Keratinocyte (primary cell): ENCODE results near the gene RRAS. TPM values are rescaled to one million over a fixed set of nuclear protein-coding genes. Genes with fewer than 3 reads are reported as not detected.
A peak's percentile ranks its signal among the peaks of the same experiment; 100 is the strongest.

Experiments used
- DNase-seq: peaks from one replicate; pipeline ENCODE4 v3.0.0-alpha.2; 2011; ENCODE audit warnings: low read depth, missing footprints, low spot score
- FAIRE-seq: peaks from 2 replicates; lab custom pipeline; 2011; peaks lifted over from hg19 to GRCh38; lab: Jason Lieb, UNC
- H2AFZ ChIP-seq: 2 replicates; pipeline ENCODE4 v1.6.0; 2012; ENCODE audit warnings: low read length, control low read depth, inconsistent platforms; ENCODE audit not compliant: control insufficient read depth
- H3K27ac ChIP-seq: 2 replicates; pipeline ENCODE4 v1.5.1; 2011; ENCODE audit warnings: low read length; ENCODE audit not compliant: control insufficient read depth, insufficient read depth
- H3K27me3 ChIP-seq: 3 replicates; pipeline ENCODE4 v1.6.0; 2011; ENCODE audit warnings: low read length; ENCODE audit not compliant: control insufficient read depth, insufficient read depth; ENCODE audit errors: extremely low read depth
- H3K36me3 ChIP-seq, 2 experiments: 2 replicates in 1 of 2; 3 replicates in 1 of 2; pipeline ENCODE4 v1.5.1; 2011; ENCODE audit warnings: low read length in 2 of 2, mild to moderate bottlenecking in 1 of 2; ENCODE audit not compliant: control insufficient read depth in 2 of 2, insufficient read depth in 2 of 2; ENCODE audit errors: extremely low read depth in 1 of 2
- H3K4me1 ChIP-seq: 3 replicates; pipeline ENCODE4 v1.5.1; 2011; ENCODE audit warnings: low read length; ENCODE audit not compliant: control insufficient read depth, insufficient read depth; ENCODE audit errors: extremely low read depth
- H3K4me2 ChIP-seq: 3 replicates; pipeline ENCODE4 v1.6.0; 2011; ENCODE audit warnings: low read depth, low read length; ENCODE audit not compliant: control insufficient read depth, insufficient read depth; ENCODE audit errors: extremely low read depth
- H3K4me3 ChIP-seq, 3 experiments: fragments of 200-600 bp in 1 of 3; sonication (generic) in 1 of 3; 2 replicates in 2 of 3; 3 replicates in 1 of 3; pipeline ENCODE4 v1.5.1; 2011 to 2016; ENCODE audit warnings: low read length in 3 of 3, mild to moderate bottlenecking in 3 of 3, control low read depth in 2 of 3, inconsistent platforms in 1 of 3, low read depth in 1 of 3, mixed read lengths in 1 of 3, mixed run types in 1 of 3, moderate library complexity in 1 of 3; ENCODE audit not compliant: control insufficient read depth in 2 of 3, insufficient read depth in 2 of 3; ENCODE audit errors: extremely low read depth in 1 of 3
- H3K79me2 ChIP-seq: 2 replicates; pipeline ENCODE4 v1.6.0; 2012; ENCODE audit warnings: low read length; ENCODE audit not compliant: control insufficient read depth, insufficient read depth
- H3K9ac ChIP-seq: 3 replicates; pipeline ENCODE4 v1.6.0; 2011; ENCODE audit warnings: low read length; ENCODE audit not compliant: control insufficient read depth, insufficient read depth; ENCODE audit errors: extremely low read depth
- H3K9me1 ChIP-seq: 3 replicates; pipeline ENCODE4 v1.6.0; 2011; ENCODE audit warnings: low read length; ENCODE audit not compliant: control insufficient read depth, insufficient read depth; ENCODE audit errors: extremely low read depth
- H3K9me3 ChIP-seq: 2 replicates; pipeline ENCODE4 v1.5.1; 2012; ENCODE audit warnings: low read depth, low read length; ENCODE audit not compliant: control insufficient read depth
- H4K20me1 ChIP-seq: 3 replicates; pipeline ENCODE4 v1.6.0; 2011; ENCODE audit warnings: low read length; ENCODE audit not compliant: control insufficient read depth, insufficient read depth; ENCODE audit errors: extremely low read depth
- EZH2 ChIP-seq: IDR thresholded peaks from one replicate; pipeline ENCODE4 v1.6.1; 2012; ENCODE audit warnings: inconsistent platforms, mild to moderate bottlenecking, low read length, moderate library complexity
- dilution Hi-C: fragments of 300-500 bp; cut with MboI; formaldehyde crosslinking; loops from one replicate; pipeline ENCODE4 v1.7.0; 2020; ENCODE audit warnings: low sequenced_read_pairs; ENCODE audit not compliant: extremely low pct_ligation_motif_present
- polyA minus RNA-seq, 3 experiments: library from RNA; depleted of rRNA, polyadenylated mRNA; stranded (reverse); fragments of >200 nt; gene quantifications; 1 replicate in 1 of 3; 2 replicates in 1 of 3; 3 replicates in 1 of 3; pipeline ENCODE4 v1.2.3, GENCODE V29; 2011
- polyA plus RNA-seq, 5 experiments: library from polyadenylated mRNA; depleted of rRNA in 3 of 5; stranded (reverse) in 3 of 5; stranded (forward) in 1 of 5; unstranded in 1 of 5; fragments of >200 nt; gene quantifications; 1 replicate in 1 of 5; 2 replicates in 3 of 5; 3 replicates in 1 of 5; pipeline versions ENCODE4 v1.2.1 to v1.2.3, GENCODE V29; 2011 to 2012; ENCODE audit warnings: missing spikeins in 2 of 5, low read depth in 1 of 5, low replicate concordance in 1 of 5
- TF ChIP-seq, protein P1 (sequence below), 3 experiments: IDR thresholded peaks in 1 of 3; conservative IDR thresholded peaks in 1 of 3; optimal IDR thresholded peaks in 1 of 3; 2 replicates in 2 of 3; 3 replicates in 1 of 3; pipeline versions ENCODE3 to v1.5.1; 2011; ENCODE audit warnings: low read length in 3 of 3, mild to moderate bottlenecking in 3 of 3, moderate library complexity in 2 of 3, control low read depth in 1 of 3, inconsistent platforms in 1 of 3; ENCODE audit not compliant: insufficient read depth in 2 of 3; ENCODE audit errors: extremely low read depth in 1 of 3

The RRAS gene
- polyA plus RNA-seq (98.1 to 184 TPM (median 154 TPM) in 3 replicates), polyA minus RNA-seq (51.3 to 172 TPM (median 95.8 TPM) in 3 replicates)
- 25.4 TPM for polyA plus RNA-seq (2011; ENCODE audit: low read depth)
- 133 and 285 TPM in 2 replicates for polyA plus RNA-seq (2011; cell fraction: cytosol; rRNA removed)
- 68.6 and 95.3 TPM in 2 replicates for polyA plus RNA-seq (2011; cell fraction: nucleus; rRNA removed)
- 135 and 186 TPM in 2 replicates for polyA plus RNA-seq (2012; ENCODE audit: low replicate concordance)
- 143 TPM for polyA minus RNA-seq (2011; cell fraction: cytosol; rRNA and poly(A)+ RNA removed)
- 29.2 and 30.2 TPM in 2 replicates for polyA minus RNA-seq (2011; cell fraction: nucleus; rRNA and poly(A)+ RNA removed)

DNA sequence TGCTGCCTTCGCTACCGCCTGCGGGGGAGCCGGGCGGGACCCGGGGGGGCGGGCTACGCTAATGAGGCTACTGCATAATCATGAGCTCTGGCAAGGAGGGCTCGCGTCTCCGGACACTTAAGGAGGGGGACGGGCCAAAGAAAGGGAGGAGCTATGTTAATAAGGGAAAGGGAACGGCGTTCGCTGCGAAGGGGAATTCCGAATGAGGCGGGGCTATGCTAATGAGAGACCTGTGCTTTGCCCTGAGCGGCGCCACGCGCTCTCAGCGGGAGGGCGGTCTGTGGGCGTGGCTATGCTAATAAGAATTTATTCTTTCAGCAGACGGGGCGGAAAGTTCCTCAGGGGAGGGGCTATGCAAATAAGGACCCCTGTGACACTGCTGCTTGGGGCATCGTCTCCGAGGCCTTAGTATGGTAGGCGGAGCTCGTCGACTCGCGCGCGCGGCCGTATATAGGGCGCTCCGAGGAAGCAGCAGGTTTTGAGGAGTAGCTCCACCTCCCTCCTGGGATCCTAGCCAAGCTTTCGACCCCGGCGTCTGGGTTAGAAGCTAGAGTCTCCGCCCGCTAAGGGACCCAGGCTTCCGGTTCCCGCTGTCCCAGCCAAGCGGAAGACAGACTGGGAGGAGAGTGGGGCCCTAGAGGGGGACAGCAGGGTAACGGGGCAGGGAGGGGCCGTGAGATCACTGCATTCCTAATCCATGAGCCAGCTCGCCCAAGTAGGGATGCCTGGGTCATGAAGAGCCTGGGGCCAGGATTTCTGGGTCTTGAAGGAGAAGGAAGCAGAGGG lies at the start of gene RRAS:
TSS of gene RRAS (minus strand) at position 31 of the 786 bp plus-strand sequence. CDS start 45 bp downstream, outside the sequence.
- H3K9ac ChIP-seq = peak within 1 kb of the TSS; percentile 100
- H3K27me3 ChIP-seq = no peaks in the 10 kb centered on the region
- peak; percentile 99 for DNase-seq
- peak; percentile 74 for FAIRE-seq
- peaks cover 12% of the 10 kb centered on the region in 2 experiments for H3K36me3 ChIP-seq
- TF ChIP-seq EZH2 = no peak
- TF ChIP-seq, protein P1, sequence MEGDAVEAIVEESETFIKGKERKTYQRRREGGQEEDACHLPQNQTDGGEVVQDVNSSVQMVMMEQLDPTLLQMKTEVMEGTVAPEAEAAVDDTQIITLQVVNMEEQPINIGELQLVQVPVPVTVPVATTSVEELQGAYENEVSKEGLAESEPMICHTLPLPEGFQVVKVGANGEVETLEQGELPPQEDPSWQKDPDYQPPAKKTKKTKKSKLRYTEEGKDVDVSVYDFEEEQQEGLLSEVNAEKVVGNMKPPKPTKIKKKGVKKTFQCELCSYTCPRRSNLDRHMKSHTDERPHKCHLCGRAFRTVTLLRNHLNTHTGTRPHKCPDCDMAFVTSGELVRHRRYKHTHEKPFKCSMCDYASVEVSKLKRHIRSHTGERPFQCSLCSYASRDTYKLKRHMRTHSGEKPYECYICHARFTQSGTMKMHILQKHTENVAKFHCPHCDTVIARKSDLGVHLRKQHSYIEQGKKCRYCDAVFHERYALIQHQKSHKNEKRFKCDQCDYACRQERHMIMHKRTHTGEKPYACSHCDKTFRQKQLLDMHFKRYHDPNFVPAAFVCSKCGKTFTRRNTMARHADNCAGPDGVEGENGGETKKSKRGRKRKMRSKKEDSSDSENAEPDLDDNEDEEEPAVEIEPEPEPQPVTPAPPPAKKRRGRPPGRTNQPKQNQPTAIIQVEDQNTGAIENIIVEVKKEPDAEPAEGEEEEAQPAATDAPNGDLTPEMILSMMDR (optimal IDR thresholded peaks at IDR 0.05 in 1 of 3, IDR thresholded peaks at IDR 0.05 in 1 of 3, conservative IDR thresholded peaks at IDR 0.05 in 1 of 3; ENCODE audit: extremely low read depth in 1 of 3, insufficient read depth in 2 of 3, low read length in 3 of 3) = no peak
- H2AFZ ChIP-seq = no peak within 1 kb of the TSS
- H3K4me3 ChIP-seq = peak within 1 kb of the TSS; percentile 71 to 93 (median 90)
- H3K9me3 ChIP-seq = no peaks in the 10 kb centered on the region
- H3K4me2 ChIP-seq = peak within 1 kb of the TSS; percentile 99
- peaks cover 2% of the 10 kb centered on the region for H4K20me1 ChIP-seq
- peaks cover 54% of the 10 kb centered on the region for H3K79me2 ChIP-seq
- no peaks in the 10 kb centered on the region for H3K9me1 ChIP-seq
- peak within 1 kb of the TSS; percentile 100 for H3K27ac ChIP-seq
- peaks cover 24% of the 10 kb centered on the region for H3K4me1 ChIP-seq
- dilution Hi-C loops = no loop called here

DNA sequence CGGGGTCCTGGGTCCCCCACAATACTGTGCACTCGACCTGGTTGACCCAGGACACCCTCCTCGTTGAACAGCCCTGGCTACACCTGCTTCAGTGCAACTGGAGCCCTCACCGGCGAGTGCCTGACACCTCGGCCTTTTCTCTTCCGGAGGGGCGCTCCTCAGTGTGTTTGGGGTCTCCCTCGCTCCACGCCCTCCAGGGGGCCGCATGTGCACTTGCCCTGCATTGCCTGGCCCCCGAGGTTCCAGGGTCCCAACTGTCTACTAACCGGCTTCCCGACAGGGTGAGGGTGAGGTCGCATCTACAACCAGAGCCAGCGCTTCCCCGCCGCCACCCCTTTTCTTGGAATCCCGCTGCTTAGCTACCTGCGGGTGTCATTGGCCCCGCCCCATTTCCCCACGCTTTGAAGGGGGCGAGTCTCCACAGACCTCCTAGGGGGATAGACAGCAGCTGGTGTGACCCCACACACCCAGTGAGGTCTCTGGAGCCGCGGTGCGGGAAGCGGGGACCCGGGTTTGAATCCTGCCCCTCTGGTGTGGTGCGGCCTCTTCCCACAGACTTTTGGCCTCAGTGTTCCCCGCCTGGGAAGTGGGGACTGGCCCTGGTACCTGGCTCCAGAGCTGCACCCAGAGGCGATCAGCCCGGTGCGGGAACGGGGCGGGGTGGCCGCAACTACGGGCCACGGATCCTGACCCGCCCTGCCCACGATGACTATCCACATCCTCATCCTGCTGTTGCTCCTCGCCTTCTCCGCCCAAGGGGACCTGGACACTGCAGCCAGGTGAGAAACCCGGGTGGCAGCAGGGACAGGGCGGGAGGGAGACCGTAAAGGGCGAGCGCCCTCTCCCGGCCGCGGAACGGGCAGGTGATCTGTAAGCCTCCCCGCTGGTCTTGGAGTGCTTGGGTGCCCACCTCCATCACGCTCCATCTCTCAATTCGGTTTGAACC lies 49.5 kb upstream of the RRAS start, which contains the start of gene ADM5:
TSS of gene ADM5 (plus strand) at position 462 of the 946 bp plus-strand sequence. CDS start at position 706, 244 bp downstream.
- no peak for FAIRE-seq
- H3K4me2 ChIP-seq = peak within 1 kb of the TSS; percentile 93
- H3K4me3 ChIP-seq = peak within 1 kb of the TSS; percentile 9 to 60 (median 47)
- H3K9me3 ChIP-seq = no peaks in the 10 kb centered on the region
- peak within 1 kb of the TSS; percentile 9 for H2AFZ ChIP-seq
- no peak within 1 kb of the TSS for H3K27ac ChIP-seq
- H3K9ac ChIP-seq = peak within 1 kb of the TSS; percentile 56
- no peaks in the 10 kb centered on the region for H3K27me3 ChIP-seq
- DNase-seq = no peak
- no peaks in the 10 kb centered on the region for H3K9me1 ChIP-seq
- H3K4me1 ChIP-seq = peaks cover 21% of the 10 kb centered on the region
- dilution Hi-C loops = no loop called here
- peaks cover 21 to 26% of the 10 kb centered on the region in 2 experiments for H3K36me3 ChIP-seq
- H4K20me1 ChIP-seq = peaks cover 7% of the 10 kb centered on the region
- peaks cover 2% of the 10 kb centered on the region for H3K79me2 ChIP-seq
- TF ChIP-seq, protein P1 (optimal IDR thresholded peaks at IDR 0.05 in 1 of 3, IDR thresholded peaks at IDR 0.05 in 1 of 3, conservative IDR thresholded peaks at IDR 0.05 in 1 of 3; ENCODE audit: extremely low read depth in 1 of 3, insufficient read depth in 2 of 3, low read length in 3 of 3) = peak; percentile 58 to 89 (median 78)
- TF ChIP-seq EZH2 = no peak
